B cell (primary cell): ENCODE data around the gene IGLL5. TPM values are rescaled to one million over a fixed set of nuclear protein-coding genes. Genes with fewer than 3 reads are reported as not detected.

ENCODE experiments used
- ATAC-seq: fragments of 200-7000 bp; cut with Tn5 transposase; one replicate; pipeline ENCODE4 v1.10.0; 2021; ENCODE audit warnings: low read depth, mild to moderate bottlenecking, moderate number of reproducible peaks, moderate library complexity
- CTCF ChIA-PET: fragments of 350-600 bp; sonication (Branson Sonifier 250); formaldehyde crosslinking; loops from one replicate; lab custom pipeline; 2021; ENCODE audit warnings: antibody characterized with exemption, inconsistent platforms; lab: Charles Lee
- POLR2A ChIA-PET: fragments of 350-600 bp; sonication (Branson Sonifier 250); formaldehyde crosslinking; loops from one replicate; lab custom pipeline; 2021; ENCODE audit warnings: antibody characterized with exemption; lab: Charles Lee
- DNase-seq: peaks from one replicate; pipeline ENCODE4 v3.0.0; 2013
- H2AFZ ChIP-seq: 2 replicates; pipeline ENCODE4 v1.6.1; 2012; ENCODE audit warnings: mild to moderate bottlenecking, low read depth, low read length; ENCODE audit not compliant: insufficient read depth, poor library complexity, severe bottlenecking
- H3K27ac ChIP-seq, 2 donors: 1 replicate in 1 of 2; 2 replicates in 1 of 2; pipeline ENCODE4 v1.5.1; 2012 to 2013; ENCODE audit warnings: low read length in 2 of 2, mild to moderate bottlenecking in 2 of 2, moderate library complexity in 1 of 2
- H3K27me3 ChIP-seq, 4 experiments: fragments of 200-600 bp in 1 of 4; sonication (generic) in 1 of 4; replicated peaks in 1 of 4; 1 replicate in 2 of 4; 2 replicates in 2 of 4; pipeline versions ENCODE4 v1.6.1 to v1.7.0; 2013 to 2016; ENCODE audit warnings: low read length in 3 of 4, mild to moderate bottlenecking in 2 of 4, mixed read lengths in 1 of 4, moderate library complexity in 1 of 4; ENCODE audit not compliant: insufficient read depth in 4 of 4, control insufficient read depth in 3 of 4; ENCODE audit errors: control extremely low read depth in 1 of 4
- H3K36me3 ChIP-seq, 2 experiments: replicated peaks in 1 of 2; 1 replicate in 1 of 2; 2 replicates in 1 of 2; pipeline versions ENCODE4 v1.6.1 to v1.7.1; 2013; ENCODE audit warnings: low read length in 1 of 2; ENCODE audit not compliant: insufficient read depth in 2 of 2, control insufficient read depth in 1 of 2; ENCODE audit errors: control extremely low read depth in 1 of 2, extremely low read depth in 1 of 2
- H3K4me1 ChIP-seq, 2 donors: fragments of 200-600 bp in 1 of 2; sonication (generic) in 1 of 2; 1 replicate in 1 of 2; 2 replicates in 1 of 2; pipeline versions ENCODE4 v1.5.1 to v1.6.1; 2013 to 2017; ENCODE audit warnings: low read length in 2 of 2; ENCODE audit not compliant: control insufficient read depth in 2 of 2, insufficient read depth in 2 of 2
- H3K4me2 ChIP-seq: replicated peaks from 2 replicates; pipeline ENCODE3; 2012; ENCODE audit warnings: mild to moderate bottlenecking, low read depth, low read length; ENCODE audit not compliant: poor library complexity, severe bottlenecking
- H3K4me3 ChIP-seq, 5 experiments: fragments of 200-600 bp in 1 of 5; sonication (generic) in 1 of 5; 1 replicate in 3 of 5; 2 replicates in 2 of 5; pipeline versions ENCODE4 v1.5.1 to v1.7.0; 2011 to 2016; ENCODE audit warnings: low read length in 4 of 5, mild to moderate bottlenecking in 4 of 5, low read depth in 2 of 5, control low read depth in 1 of 5, moderate library complexity in 1 of 5; ENCODE audit not compliant: insufficient read depth in 1 of 5; ENCODE audit errors: control extremely low read depth in 1 of 5, extremely low read depth in 1 of 5
- H3K79me2 ChIP-seq: fragments of 200-600 bp; sonication (generic); one replicate; pipeline ENCODE4 v1.6.0; 2016; ENCODE audit warnings: low read length; ENCODE audit not compliant: control insufficient read depth, insufficient read depth
- H3K9ac ChIP-seq: fragments of 200-600 bp; sonication (generic); 2 replicates; pipeline ENCODE4 v1.6.1; 2017; ENCODE audit warnings: mild to moderate bottlenecking, low read length, moderate library complexity
- H3K9me3 ChIP-seq, 3 donors: one replicate each; pipeline versions ENCODE4 v1.6.1 to v1.7.1; 2013; ENCODE audit warnings: low read length in 2 of 3; ENCODE audit not compliant: control insufficient read depth in 2 of 3, insufficient read depth in 1 of 3; ENCODE audit errors: control extremely low read depth in 1 of 3
- H4K20me1 ChIP-seq: 2 replicates; pipeline ENCODE4 v1.6.0; 2012; ENCODE audit warnings: mild to moderate bottlenecking, low read length; ENCODE audit not compliant: insufficient read depth, control insufficient read depth, poor library complexity, severe bottlenecking
- H3K27ac Mint-ChIP-seq: one replicate; pipeline ENCODE4 v1.8.0; 2021; ENCODE audit warnings: mixed read lengths
- H3K27me3 Mint-ChIP-seq: one replicate; pipeline ENCODE4 v1.8.0; 2021; ENCODE audit warnings: mixed read lengths
- H3K4me1 Mint-ChIP-seq: one replicate; pipeline ENCODE4 v1.8.0; 2021; ENCODE audit warnings: mixed read lengths
- H3K4me3 Mint-ChIP-seq: one replicate; pipeline ENCODE4 v1.8.0; 2021; ENCODE audit warnings: mixed read lengths
- H3K9me3 Mint-ChIP-seq: one replicate; pipeline ENCODE4 v1.8.0; 2022; ENCODE audit warnings: mixed read lengths; ENCODE audit not compliant: insufficient read depth
- EZH2 ChIP-seq: IDR thresholded peaks from 2 replicates; pipeline ENCODE4 v1.6.1; 2012; ENCODE audit warnings: borderline replicate concordance, low read depth, mild to moderate bottlenecking, moderate library complexity, low read length; ENCODE audit not compliant: insufficient read depth, poor library complexity, severe bottlenecking
- WGBS: methylation state at CpG from one replicate; pipeline ENCODE4 v1.1.5; 2013; ENCODE audit warnings: missing lambda C conversion rate; ENCODE audit not compliant: insufficient coverage; 5-methylcytosine and 5-hydroxymethylcytosine counted together
- intact Hi-C: fragments of 100-400 bp; cut with micrococcal nuclease; formaldehyde crosslinking; loops from one replicate; pipeline ENCODE4 v1.10.0; 2022
- polyA plus RNA-seq: library from polyadenylated mRNA; depleted of rRNA; stranded (reverse); fragments of >200 nt; gene quantifications from 2 replicates; pipeline ENCODE4 v1.2.3, GENCODE V29; 2012
- total RNA-seq, 2 donors: library from RNA; stranded (reverse); fragments of 120-200 nt in 1 of 2; gene quantifications; 1 replicate in 1 of 2; 2 replicates in 1 of 2; pipeline versions ENCODE4 v1.2.3 to v1.2.4, GENCODE V29; 2013 to 2022
- TF ChIP-seq, protein P1 (sequence below): fragments of 200-600 bp; IDR thresholded peaks from one replicate; pipeline ENCODE4 v1.8.0; 2022; ENCODE audit warnings: antibody characterized with exemption, mild to moderate bottlenecking

The IGLL5 gene
- total and polyA plus RNA-seq, 2 donors (not counting 1 experiment from before 2014, with no cell fraction given) = 39.8 to 365 TPM

DNA sequence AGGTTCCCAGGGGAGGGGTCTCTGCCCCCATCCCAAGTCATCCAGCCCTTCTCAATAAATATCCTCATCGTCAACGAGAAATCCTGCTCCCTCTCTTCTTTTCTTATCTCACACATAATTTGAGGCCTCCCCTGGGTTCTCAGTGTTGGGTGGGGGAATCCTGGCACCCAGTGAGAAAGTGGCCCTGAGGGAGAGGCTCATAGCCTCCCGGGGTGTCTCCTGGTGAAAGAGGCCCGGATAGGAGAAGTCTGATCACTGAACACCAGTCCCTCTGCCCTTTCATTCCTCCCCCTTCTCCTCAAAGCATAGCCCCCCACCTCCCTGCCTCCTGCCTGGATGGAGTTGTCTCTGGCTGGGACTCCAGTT is 35.3 kb downstream of the IGLL5 start:
- TF ChIP-seq, protein P1, sequence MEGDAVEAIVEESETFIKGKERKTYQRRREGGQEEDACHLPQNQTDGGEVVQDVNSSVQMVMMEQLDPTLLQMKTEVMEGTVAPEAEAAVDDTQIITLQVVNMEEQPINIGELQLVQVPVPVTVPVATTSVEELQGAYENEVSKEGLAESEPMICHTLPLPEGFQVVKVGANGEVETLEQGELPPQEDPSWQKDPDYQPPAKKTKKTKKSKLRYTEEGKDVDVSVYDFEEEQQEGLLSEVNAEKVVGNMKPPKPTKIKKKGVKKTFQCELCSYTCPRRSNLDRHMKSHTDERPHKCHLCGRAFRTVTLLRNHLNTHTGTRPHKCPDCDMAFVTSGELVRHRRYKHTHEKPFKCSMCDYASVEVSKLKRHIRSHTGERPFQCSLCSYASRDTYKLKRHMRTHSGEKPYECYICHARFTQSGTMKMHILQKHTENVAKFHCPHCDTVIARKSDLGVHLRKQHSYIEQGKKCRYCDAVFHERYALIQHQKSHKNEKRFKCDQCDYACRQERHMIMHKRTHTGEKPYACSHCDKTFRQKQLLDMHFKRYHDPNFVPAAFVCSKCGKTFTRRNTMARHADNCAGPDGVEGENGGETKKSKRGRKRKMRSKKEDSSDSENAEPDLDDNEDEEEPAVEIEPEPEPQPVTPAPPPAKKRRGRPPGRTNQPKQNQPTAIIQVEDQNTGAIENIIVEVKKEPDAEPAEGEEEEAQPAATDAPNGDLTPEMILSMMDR = no peak
- TF ChIP-seq EZH2 = no peak
- POLR2A ChIA-PET = interaction anchor here (0.9 kb wide), 1 partner anchor 57 kb away, joined by 4 read pairs; no protein-coding TSS in a partner anchor
- Histone ChIP-seq H3K4me1 (peaks cover 66 to 97% of the 10 kb centered on the region in 2 donors), H3K79me2 (peaks cover 24% of the 10 kb centered on the region), H4K20me1 (no peaks in the 10 kb centered on the region), H2AFZ (no peak overlapping the region), H3K36me3 (no peaks in the 10 kb centered on the region), H3K9ac (no peak overlapping the region), H3K27me3 (no peaks in the 10 kb centered on the region), H3K9me3 (peaks cover 0 to 5% (median 0%) of the 10 kb centered on the region in 3 donors), H3K4me2 (peak overlapping the region; percentile 0), H3K4me3 (no peak overlapping the region), H3K27ac (no peak overlapping the region)
- Mint-ChIP-seq H3K27ac (peak overlapping the region; percentile 57), H3K4me1 (peaks cover 86% of the 10 kb centered on the region), H3K27me3 (no peaks in the 10 kb centered on the region), H3K9me3 (no peaks in the 10 kb centered on the region), H3K4me3 (no peak overlapping the region)
- 94% methylated on average over 2 of the region's 4 CpGs for WGBS
- intact Hi-C loops = no loop called here
- peak; percentile 18 for DNase-seq
- CTCF ChIA-PET = interaction anchor here (1.1 to 2.2 kb wide), 2 partner anchors 13 to 31 kb away, joined by 3 to 5 read pairs; no protein-coding TSS in a partner anchor
- ATAC-seq = no peak

DNA sequence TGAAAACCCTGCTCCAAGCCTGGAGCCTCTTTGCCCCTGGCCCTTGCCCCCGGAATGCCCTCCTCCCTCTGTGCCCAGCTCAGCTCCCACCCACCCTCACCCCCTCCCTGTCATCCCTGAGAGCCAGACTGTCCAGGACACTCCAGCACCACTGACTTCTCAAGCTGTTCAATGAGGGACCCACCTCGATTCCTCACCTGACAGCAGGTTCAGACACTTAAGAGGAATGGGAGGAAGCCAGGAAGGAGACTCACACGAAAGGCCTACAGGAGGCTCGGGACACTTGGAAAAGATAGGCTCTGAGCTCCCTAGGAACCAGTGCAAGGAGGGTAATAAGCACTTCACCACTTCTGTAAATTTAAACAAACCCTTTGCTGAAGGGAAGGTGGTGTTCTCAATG is 35.8 kb downstream of the IGLL5 start:
- Mint-ChIP-seq H3K27me3 (no peaks in the 10 kb centered on the region), H3K4me1 (peaks cover 91% of the 10 kb centered on the region), H3K4me3 (no peak overlapping the region), H3K27ac (peak overlapping the region; percentile 57), H3K9me3 (no peaks in the 10 kb centered on the region)
- intact Hi-C loops = no loop called here
- WGBS = 100% methylated on average over 1 of the region's 4 CpGs
- POLR2A ChIA-PET = interaction anchor here (0.9 kb wide), 2 partner anchors 10 to 58 kb away, joined by 3 to 4 read pairs; no protein-coding TSS in a partner anchor
- Histone ChIP-seq H3K79me2 (peaks cover 24% of the 10 kb centered on the region), H3K4me1 (peaks cover 71 to 98% of the 10 kb centered on the region in 2 donors), H3K36me3 (no peaks in the 10 kb centered on the region), H2AFZ (no peak overlapping the region), H4K20me1 (no peaks in the 10 kb centered on the region), H3K4me2 (peak overlapping the region; percentile 0), H3K4me3 (no peak overlapping the region), H3K9ac (no peak overlapping the region), H3K27me3 (no peaks in the 10 kb centered on the region), H3K27ac (no peak overlapping the region), H3K9me3 (peaks cover 0 to 5% (median 0%) of the 10 kb centered on the region in 3 donors)
- no peak for ATAC-seq
- CTCF ChIA-PET = interaction anchor here (1.1 to 2.2 kb wide), 2 partner anchors 12 to 31 kb away, joined by 3 to 5 read pairs; no protein-coding TSS in a partner anchor
- TF ChIP-seq, protein P1 = no peak
- no peak for TF ChIP-seq EZH2
- peak; percentile 20 for DNase-seq
